K562 (cell line): ENCODE data around the gene CLCA2. TPM values are rescaled to one million over a fixed set of nuclear protein-coding genes. Genes with fewer than 3 reads are reported as not detected.

Source experiments
- ATAC-seq: fragments of 200-7000 bp; cut with Tn5 transposase; 3 replicates; pipeline ENCODE4 v1.9.1; 2020; ENCODE audit warnings: moderate library complexity
- BruUV-seq: library from RNA; stranded (reverse); fragments of 400-500 nt; replicated peaks from 2 replicates; lab custom pipeline; 2021; lab: Mats Ljungman, UMichigan
- CTCF ChIA-PET: fragments of 300-600 bp; formaldehyde crosslinking; extraction: SDS; loops from one replicate; lab custom pipeline; 2021; ENCODE audit warnings: low intra/inter-chr PET ratio; lab: Yijun Ruan, JAX
- POLR2A ChIA-PET: fragments of 300-600, 350-650 bp; sonication (Branson Sonifier 250); formaldehyde crosslinking; extraction: SDS; loops from one replicate; lab custom pipeline; 2021; ENCODE audit warnings: antibody characterized with exemption, inconsistent platforms; lab: Yijun Ruan, JAX
- DNase-seq, 4 experiments: peaks; one replicate each; pipeline versions ENCODE4 v3.0.0 to v3.0.0-alpha.2; 2011 to 2018; ENCODE audit warnings: low spot score in 3 of 4, mixed read lengths in 3 of 4; ENCODE audit errors: extremely low read depth in 1 of 4
- FAIRE-seq: peaks from 2 replicates; lab custom pipeline; 2011; peaks lifted over from hg19 to GRCh38; lab: Jason Lieb, UNC
- H2AFZ ChIP-seq: 2 replicates; pipeline ENCODE4 v1.6.0; 2011; ENCODE audit warnings: low read depth, low read length, control low read depth, inconsistent platforms
- H3K27ac ChIP-seq: fragments of 200-600 bp; 3 replicates; pipeline ENCODE4 v1.8.0; 2011; ENCODE audit warnings: low read depth, mild to moderate bottlenecking, control low read depth, inconsistent platforms, low read length, moderate library complexity, mixed read lengths; ENCODE audit errors: extremely low read depth
- H3K27me3 ChIP-seq, 2 experiments: fragments of 300-600 bp in 1 of 2; 2 replicates in 1 of 2; 3 replicates in 1 of 2; pipeline versions ENCODE4 v1.6.0 to v1.8.0; 2011; ENCODE audit warnings: inconsistent platforms in 2 of 2, low read length in 2 of 2, mild to moderate bottlenecking in 1 of 2, mixed read lengths in 1 of 2, moderate library complexity in 1 of 2; ENCODE audit not compliant: control insufficient read depth in 2 of 2, insufficient read depth in 2 of 2
- H3K36me3 ChIP-seq: fragments of 300-600 bp; 3 replicates; pipeline ENCODE4 v1.8.0; 2011; ENCODE audit warnings: mild to moderate bottlenecking, low read length, inconsistent platforms; ENCODE audit not compliant: control insufficient read depth, insufficient read depth
- H3K4me1 ChIP-seq, 2 experiments: fragments of 200-600 bp in 1 of 2; replicated peaks in 1 of 2; 2 replicates in 1 of 2; 3 replicates in 1 of 2; pipeline versions ENCODE4 v1.5.1 to v1.8.0; 2011; ENCODE audit warnings: inconsistent platforms in 2 of 2, low read length in 2 of 2, mild to moderate bottlenecking in 1 of 2, mixed read lengths in 1 of 2, moderate library complexity in 1 of 2; ENCODE audit not compliant: control insufficient read depth in 2 of 2, insufficient read depth in 2 of 2
- H3K4me2 ChIP-seq: 2 replicates; pipeline ENCODE4 v1.6.1; 2011; ENCODE audit warnings: low read length, control low read depth, inconsistent platforms, mixed read lengths; ENCODE audit not compliant: insufficient read depth
- H3K4me3 ChIP-seq: fragments of 200-600 bp; sonication (generic), shearing (Covaris generic); 2 replicates; pipeline ENCODE4 v1.5.1; 2016; ENCODE audit warnings: control low read depth, inconsistent platforms
- H3K79me2 ChIP-seq: fragments of 200-600 bp; 3 replicates; pipeline ENCODE4 v1.8.0; 2011; ENCODE audit warnings: low read length, inconsistent platforms; ENCODE audit not compliant: control insufficient read depth, insufficient read depth
- H3K9ac ChIP-seq, 2 experiments: 2 replicates each; pipeline versions ENCODE4 v1.6.0 to v1.6.1; 2011; ENCODE audit warnings: low read depth in 2 of 2, low read length in 2 of 2, control low read depth in 1 of 2, inconsistent platforms in 1 of 2, mild to moderate bottlenecking in 1 of 2, mixed read lengths in 1 of 2; ENCODE audit not compliant: insufficient read depth in 1 of 2
- H3K9me1 ChIP-seq: one replicate; pipeline ENCODE4 v1.6.0; 2011; ENCODE audit warnings: inconsistent platforms, mild to moderate bottlenecking, low read length, moderate library complexity; ENCODE audit not compliant: control insufficient read depth, insufficient read depth
- H3K9me3 ChIP-seq: replicated peaks from 2 replicates; pipeline ENCODE4 v1.5.1; 2011; ENCODE audit warnings: low read depth, low read length, inconsistent platforms; ENCODE audit not compliant: control insufficient read depth, insufficient read depth
- H4K20me1 ChIP-seq: replicated peaks from 2 replicates; pipeline ENCODE4 v1.6.1; 2011; ENCODE audit warnings: low read length, inconsistent platforms, mixed read lengths; ENCODE audit not compliant: control insufficient read depth, insufficient read depth
- ATF1 ChIP-seq, 2 experiments: fragments of 450-650 bp in 1 of 2; IDR thresholded peaks; 2 replicates each; pipeline ENCODE4 v1.6.1; 2016; ENCODE audit warnings: missing compliant biosample characterization in 1 of 2, missing genetic modification characterization in 1 of 2
- BRCA1 ChIP-seq, 2 experiments: fragments of 450-650 bp in 1 of 2; sonication (generic) in 1 of 2; formaldehyde crosslinking in 1 of 2; IDR thresholded peaks; 2 replicates each; pipeline versions ENCODE4 v1.5.0 to v1.6.1; 2017 to 2020; ENCODE audit warnings: mild to moderate bottlenecking in 1 of 2, missing genetic modification reagents in 1 of 2
- ELF1 ChIP-seq: fragments of 200-800 bp; sonication (Bioruptor generic); IDR thresholded peaks from 2 replicates; pipeline ENCODE4 v1.6.1; 2016; ENCODE audit warnings: missing genetic modification characterization, missing compliant biosample characterization
- RERE ChIP-seq: sonication (generic); formaldehyde crosslinking; IDR thresholded peaks from 2 replicates; pipeline ENCODE4 v1.8.0; 2023; ENCODE audit warnings: missing genetic modification reagents, mild to moderate bottlenecking, borderline replicate concordance
- SMARCE1 ChIP-seq: fragments of 450-650 bp; IDR thresholded peaks from 2 replicates; pipeline ENCODE4 v1.7.1; 2016; ENCODE audit warnings: mild to moderate bottlenecking
- ZNF239 ChIP-seq: fragments of 250-450 bp; sonication (Bioruptor Pico); IDR thresholded peaks from 2 replicates; pipeline ENCODE4 v1.4.0; 2020; ENCODE audit warnings: mild to moderate bottlenecking
- ZNF316 ChIP-seq: fragments of 450-650 bp; IDR thresholded peaks from 2 replicates; pipeline ENCODE4 v1.6.1; 2016
- ZNF668 ChIP-seq: fragments of 250-450 bp; sonication (Bioruptor Pico); IDR thresholded peaks from 2 replicates; pipeline ENCODE4 v1.8.0; 2022; ENCODE audit warnings: mild to moderate bottlenecking, inconsistent platforms
- WGBS: fragments of 100-300 bp; shearing (Covaris generic); methylation state at CpG from one replicate; pipeline ENCODE4 v1.1.6; 2016; ENCODE audit warnings: low coverage, mixed read lengths; ENCODE audit not compliant: insufficient coverage; ENCODE audit errors: missing lambda C conversion rate; 5-methylcytosine and 5-hydroxymethylcytosine counted together
- in situ Hi-C: fragments of 300-500 bp; cut with MboI; formaldehyde crosslinking; loops from 4 replicates; pipeline ENCODE4 v1.15.0; 2018; ENCODE audit warnings: inconsistent platforms, mixed read lengths
- intact Hi-C: fragments of 100-400 bp; cut with micrococcal nuclease; formaldehyde crosslinking; loops from 2 replicates; pipeline ENCODE4 v1.14.2; 2022
- polyA plus RNA-seq, 8 experiments: library from polyadenylated mRNA; depleted of rRNA in 4 of 8; stranded (reverse) in 5 of 8; unstranded in 3 of 8; fragments of >200 nt; fragmentation: Nextera tagmentation in 2 of 8; fragmentation: Illumina TruSeq in 1 of 8; extraction: Ambion mirVana in 2 of 8; extraction: Trizol in 1 of 8; gene quantifications; 2 replicates each; pipeline versions ENCODE4 v1.2.1 to v1.2.3, GENCODE V29; 2011 to 2014; ENCODE audit warnings: inconsistent platforms in 1 of 8, missing spikeins in 1 of 8
- total RNA-seq, 7 experiments: library from RNA; depleted of rRNA in 6 of 7; stranded (reverse); fragments of >200 nt in 6 of 7; fragmentation: Illumina TruSeq in 2 of 7; extraction: Trizol in 2 of 7; gene quantifications; 2 replicates each; pipeline versions ENCODE4 v1.2.1 to v1.2.3, GENCODE V29; 2011 to 2021; ENCODE audit warnings: low replicate concordance in 1 of 7
- TF ChIP-seq, protein P1 (sequence below), 2 experiments: fragments of 200-800 bp in 1 of 2; sonication (Bioruptor generic) in 1 of 2; sonication (generic) in 1 of 2; formaldehyde crosslinking in 1 of 2; IDR thresholded peaks in 1 of 2; conservative IDR thresholded peaks in 1 of 2; 2 replicates each; pipeline versions ENCODE4 v1.5.0 to v1.6.1; 2016 to 2020; ENCODE audit warnings: missing compliant biosample characterization in 1 of 2, missing genetic modification characterization in 1 of 2, missing genetic modification reagents in 1 of 2
- TF ChIP-seq, protein P2 (sequence below): sonication (generic); formaldehyde crosslinking; IDR thresholded peaks from 2 replicates; pipeline ENCODE4 v1.8.1; 2023; ENCODE audit warnings: mild to moderate bottlenecking, missing genetic modification reagents, moderate library complexity

Gene CLCA2
- total and polyA plus RNA-seq, 9 of the 15 experiments (the other 6 are each of a cell fraction or from before 2014, with no cell fraction given) = 0.03 TPM; not detected in 8

- no peak overlapping the region for H3K9ac ChIP-seq
- no peak for ATAC-seq
- no peaks in the 10 kb centered on the region for H4K20me1 ChIP-seq
- CTCF ChIA-PET = interaction anchor here (1.7 kb wide), 1 partner anchor 78 kb away, joined by 3 read pairs; no protein-coding TSS in a partner anchor
- H3K27ac ChIP-seq = no peak overlapping the region
- H3K4me2 ChIP-seq = no peak overlapping the region
- H3K4me1 ChIP-seq = no peaks in the 10 kb centered on the region
- TF ChIP-seq ZNF316 (no peak), RERE (no peak), ELF1 (no peak), SMARCE1 (no peak), BRCA1 (IDR thresholded peaks at IDR 0.05) (no peak), BRCA1 (CRISPR knock-in tag; IDR thresholded peaks at IDR 0.05) (no peak), ZNF239 (no peak), ZNF668 (CRISPR knock-in tag) (no peak), ATF1 (CRISPR knock-in tag; IDR thresholded peaks at IDR 0.05) (no peak), ATF1 (tag; IDR thresholded peaks at IDR 0.05) (no peak)
- TF ChIP-seq, protein P1, sequence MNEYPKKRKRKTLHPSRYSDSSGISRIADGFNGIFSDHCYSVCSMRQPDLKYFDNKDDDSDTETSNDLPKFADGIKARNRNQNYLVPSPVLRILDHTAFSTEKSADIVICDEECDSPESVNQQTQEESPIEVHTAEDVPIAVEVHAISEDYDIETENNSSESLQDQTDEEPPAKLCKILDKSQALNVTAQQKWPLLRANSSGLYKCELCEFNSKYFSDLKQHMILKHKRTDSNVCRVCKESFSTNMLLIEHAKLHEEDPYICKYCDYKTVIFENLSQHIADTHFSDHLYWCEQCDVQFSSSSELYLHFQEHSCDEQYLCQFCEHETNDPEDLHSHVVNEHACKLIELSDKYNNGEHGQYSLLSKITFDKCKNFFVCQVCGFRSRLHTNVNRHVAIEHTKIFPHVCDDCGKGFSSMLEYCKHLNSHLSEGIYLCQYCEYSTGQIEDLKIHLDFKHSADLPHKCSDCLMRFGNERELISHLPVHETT (CRISPR knock-in tag; conservative IDR thresholded peaks at IDR 0.05 in 1 of 2, IDR thresholded peaks at IDR 0.05 in 1 of 2) = no peak
- TF ChIP-seq, protein P2, sequence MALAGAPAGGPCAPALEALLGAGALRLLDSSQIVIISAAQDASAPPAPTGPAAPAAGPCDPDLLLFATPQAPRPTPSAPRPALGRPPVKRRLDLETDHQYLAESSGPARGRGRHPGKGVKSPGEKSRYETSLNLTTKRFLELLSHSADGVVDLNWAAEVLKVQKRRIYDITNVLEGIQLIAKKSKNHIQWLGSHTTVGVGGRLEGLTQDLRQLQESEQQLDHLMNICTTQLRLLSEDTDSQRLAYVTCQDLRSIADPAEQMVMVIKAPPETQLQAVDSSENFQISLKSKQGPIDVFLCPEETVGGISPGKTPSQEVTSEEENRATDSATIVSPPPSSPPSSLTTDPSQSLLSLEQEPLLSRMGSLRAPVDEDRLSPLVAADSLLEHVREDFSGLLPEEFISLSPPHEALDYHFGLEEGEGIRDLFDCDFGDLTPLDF = no peak
- no peak for DNase-seq
- intact Hi-C loops = no loop called here
- no peaks in the 10 kb centered on the region for H3K79me2 ChIP-seq
- no TSS peak for BruUV-seq
- no peaks in the 10 kb centered on the region for H3K27me3 ChIP-seq
- 32% methylated on average over 7 of the region's 7 CpGs for WGBS
- H2AFZ ChIP-seq = no peak overlapping the region
- no peak for FAIRE-seq
- no peaks in the 10 kb centered on the region for H3K9me1 ChIP-seq
- H3K36me3 ChIP-seq = no peaks in the 10 kb centered on the region
- H3K4me3 ChIP-seq = no peak overlapping the region
- POLR2A ChIA-PET = interaction anchor here (1.6 kb wide), 1 partner anchor 9 kb away, joined by 3 read pairs; no protein-coding TSS in a partner anchor
- in situ Hi-C loops = no loop called here
- no peaks in the 10 kb centered on the region for H3K9me3 ChIP-seq
These were observed 2.2 kb upstream of the CLCA2 start for GRCh38 chr1:86421601-86422280.
